ENCODE data around the gene TMEM108.

DNA sequence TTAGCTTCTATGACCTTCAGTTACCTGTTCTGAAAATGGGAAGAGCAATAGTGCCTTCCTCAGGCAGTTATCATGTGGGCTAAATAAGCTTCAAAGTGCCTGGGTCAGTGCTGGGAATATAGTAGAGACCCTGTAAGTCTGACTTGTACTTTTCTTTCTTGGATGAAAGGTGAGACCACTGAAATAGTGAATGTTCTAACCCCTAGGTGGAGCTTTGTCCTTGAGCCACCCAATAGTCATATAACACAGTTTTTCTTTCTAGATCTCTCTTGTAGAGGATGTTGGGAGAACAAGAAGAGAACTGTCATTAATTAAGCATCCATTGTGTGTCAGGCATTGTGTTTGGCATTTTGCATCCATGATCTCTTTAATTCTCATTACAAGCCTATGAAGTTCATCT, 348.7 kb downstream of the TMEM108 start:
- TF ChIP-seq POLR2A (IDR thresholded peaks at IDR 0.05; ENCODE audit: low read depth, low read length) (no peak), POLR2AphosphoS5 (IDR thresholded peaks at IDR 0.05; ENCODE audit: low read depth, low read length) (no peak)
